Measurements from ENCODE around the gene KCNK6.

- TF ChIP-seq CTCF (IDR thresholded peaks at IDR 0.05; ENCODE audit: insufficient read depth, low read length) (no peak), POLR2AphosphoS5 (IDR thresholded peaks at IDR 0.05; ENCODE audit: low read depth) (no peak), REST (IDR thresholded peaks at IDR 0.05; ENCODE audit: insufficient replicate concordance, low read depth) (no peak)
Measured at GRCh38 chr19:38336638-38337359, 17.2 kb downstream of the KCNK6 start.
